NCI-H128 (cell line): ENCODE data around the gene PNMA1.

ENCODE experiments used
- DNase-seq: peaks from one replicate; lab custom pipeline; 2025; ENCODE audit not compliant: unreplicated experiment; lab: John Stamatoyannopoulos, UW

Gene PNMA1

DNA sequence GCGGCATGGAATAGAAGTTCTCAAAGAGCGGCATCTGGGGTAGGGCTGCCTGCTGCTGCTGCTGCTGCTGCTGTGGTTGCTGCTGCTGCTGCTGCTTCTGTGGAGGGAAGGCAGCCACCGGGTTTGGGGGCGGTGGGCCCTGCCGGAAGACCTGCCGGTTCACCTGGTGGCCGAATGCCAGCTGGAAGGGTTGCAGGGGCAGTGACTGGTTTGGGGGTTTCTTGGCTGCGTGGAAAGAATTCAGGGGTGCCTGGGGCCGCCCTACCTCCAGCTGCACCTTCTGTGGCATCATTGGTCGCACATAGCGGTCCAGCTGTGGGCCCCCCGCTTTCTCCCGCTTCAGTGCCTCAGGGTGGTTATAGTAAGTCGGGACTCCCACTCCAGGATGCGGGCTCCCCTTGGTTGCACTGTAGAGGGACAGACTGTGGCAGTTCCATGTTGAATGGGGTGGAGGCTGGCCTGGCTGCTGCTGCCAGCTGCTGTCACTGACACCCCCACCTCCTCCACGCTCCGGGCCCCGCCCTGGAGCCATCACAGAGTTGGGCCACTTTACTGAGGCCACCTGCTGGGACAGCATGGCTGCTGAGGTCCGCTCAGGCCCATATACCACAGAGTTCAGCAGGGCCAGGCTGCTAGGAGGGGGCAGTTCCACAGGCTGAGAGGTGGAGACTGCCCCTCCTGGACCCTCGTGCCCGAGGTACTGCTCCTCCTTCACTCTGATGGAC lies 25.2 kb upstream of the PNMA1 start:
- no peak for DNase-seq

DNA sequence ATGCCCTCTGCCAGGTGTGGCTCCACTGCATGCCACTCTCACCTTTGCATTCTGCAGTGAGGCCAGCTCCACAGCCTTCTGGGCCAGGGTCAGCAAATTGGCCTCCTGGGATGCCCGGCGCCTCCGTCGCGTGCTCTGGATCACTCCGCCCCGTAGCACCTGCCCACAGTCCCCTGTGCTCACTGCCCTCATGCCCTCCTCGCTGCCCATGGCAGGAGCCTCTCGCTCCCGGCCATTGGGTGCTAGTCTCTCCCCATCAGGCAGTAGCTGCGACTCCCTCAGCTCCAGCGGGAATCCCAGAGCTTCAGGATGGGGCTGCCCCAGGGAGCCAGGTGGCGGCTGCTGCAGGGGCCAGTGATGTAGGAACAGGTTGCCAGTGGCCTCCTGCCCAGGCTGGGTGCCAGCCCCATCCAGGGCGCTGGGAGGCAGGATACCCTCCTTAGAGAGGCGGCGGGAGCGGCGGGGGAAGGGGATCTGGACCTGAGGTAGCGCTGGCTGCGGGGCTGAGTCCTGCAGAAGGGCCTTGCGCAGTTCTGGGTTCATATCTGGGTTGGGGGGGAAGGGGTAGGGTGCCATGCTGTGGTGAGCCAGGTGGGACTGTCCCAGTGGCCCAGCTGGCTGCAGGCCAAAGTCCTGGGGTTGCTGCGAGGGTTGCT lies 24.5 kb upstream of the PNMA1 start:
- no peak for DNase-seq

DNA sequence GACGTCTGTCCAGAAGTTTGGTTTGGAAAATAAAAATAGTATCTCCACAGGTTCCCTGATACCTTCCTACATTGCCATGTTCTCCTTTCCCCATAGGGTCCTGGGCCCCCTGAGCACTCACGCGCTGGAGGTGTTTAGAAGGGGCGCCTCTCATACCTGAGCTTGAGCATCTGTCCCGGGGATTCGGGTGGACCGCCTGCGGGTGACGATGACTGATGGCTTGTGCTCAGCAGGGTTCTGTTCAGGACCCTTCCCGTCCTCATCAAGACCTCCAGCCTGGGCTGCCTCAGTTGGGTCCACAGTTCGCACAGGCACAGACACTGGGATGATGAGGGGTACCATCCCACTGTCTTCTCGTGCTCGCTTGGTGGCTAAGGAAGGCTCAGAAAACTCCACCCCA lies 22.7 kb upstream of the PNMA1 start:
- DNase-seq: no peak

GRCh38 chr14:73732006-73732405 lies 17.8 kb upstream of the PNMA1 start:
- DNase-seq: no peak

DNA sequence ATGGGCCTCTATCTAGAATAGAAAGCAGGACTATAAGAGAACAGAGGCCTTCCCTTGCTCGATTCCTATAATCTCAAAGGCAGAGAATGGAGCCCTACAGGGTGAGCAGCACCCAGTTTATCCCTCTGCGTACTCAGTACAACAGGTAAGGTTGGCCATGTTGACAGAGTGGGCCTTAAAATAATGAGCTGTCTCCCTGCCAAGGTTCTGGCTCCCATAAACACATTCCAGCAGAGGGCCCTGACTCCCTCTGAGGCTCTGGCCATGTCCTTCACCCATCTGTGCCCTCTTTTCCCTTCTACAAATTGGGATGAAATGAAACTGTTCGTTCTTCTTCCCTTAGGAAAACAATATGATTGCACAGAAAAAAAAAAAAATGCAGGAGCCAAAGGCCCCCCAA lies 16.9 kb upstream of the PNMA1 start:
- DNase-seq: no peak

GRCh38 chr14:73729556-73730265 lies 15.5 kb upstream of the PNMA1 start:
- DNase-seq: no peak

DNA sequence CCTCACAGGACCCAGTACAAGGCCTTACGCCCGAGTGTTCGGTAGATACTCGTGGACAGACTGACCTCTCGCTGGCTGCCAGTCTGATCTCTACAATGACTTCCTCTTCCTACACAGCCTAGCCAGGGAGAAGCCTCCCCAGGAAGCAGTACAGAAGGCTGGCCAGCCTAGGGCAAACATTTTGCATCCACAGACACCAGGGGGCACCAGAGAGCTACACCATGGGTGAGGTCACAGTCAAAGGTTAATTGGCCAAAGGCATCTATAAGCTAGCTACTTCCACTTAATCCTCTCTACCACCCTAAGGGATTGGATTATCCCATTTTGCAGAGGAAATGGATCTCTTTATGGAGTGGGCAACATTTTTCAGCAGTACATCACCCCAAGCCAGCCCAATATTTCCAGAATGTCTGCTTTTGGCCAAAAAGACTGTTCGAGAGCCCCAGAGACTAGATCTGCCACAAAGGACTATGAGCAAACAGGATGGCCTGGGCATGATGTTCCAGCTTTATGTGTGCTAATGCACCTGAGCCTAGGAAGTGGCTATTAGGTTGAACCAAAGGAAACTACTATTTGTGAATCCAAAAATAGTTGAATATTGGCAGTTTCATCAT lies 14.6 kb upstream of the PNMA1 start:
- DNase-seq: peak; percentile 34

DNA sequence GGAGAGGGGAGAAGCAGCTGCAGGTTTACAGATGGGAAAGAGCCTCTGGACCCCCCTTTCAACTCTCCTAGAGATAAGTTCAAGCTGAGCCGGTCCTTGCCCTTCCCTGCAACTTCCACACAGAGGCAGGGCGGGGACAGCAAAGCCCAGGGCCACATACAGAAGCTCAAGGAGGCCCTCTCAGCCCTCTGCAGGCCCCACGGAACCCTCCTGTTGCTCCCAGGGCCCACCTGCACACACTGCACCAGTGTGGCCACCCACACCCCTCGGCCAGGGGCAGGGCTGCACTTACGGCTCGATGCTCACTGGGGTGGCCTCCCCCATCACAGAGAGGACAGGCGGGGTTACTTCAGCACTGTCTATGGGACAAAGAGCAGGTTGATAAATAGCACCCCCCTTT lies 13.0 kb upstream of the PNMA1 start:
- no peak for DNase-seq

DNA sequence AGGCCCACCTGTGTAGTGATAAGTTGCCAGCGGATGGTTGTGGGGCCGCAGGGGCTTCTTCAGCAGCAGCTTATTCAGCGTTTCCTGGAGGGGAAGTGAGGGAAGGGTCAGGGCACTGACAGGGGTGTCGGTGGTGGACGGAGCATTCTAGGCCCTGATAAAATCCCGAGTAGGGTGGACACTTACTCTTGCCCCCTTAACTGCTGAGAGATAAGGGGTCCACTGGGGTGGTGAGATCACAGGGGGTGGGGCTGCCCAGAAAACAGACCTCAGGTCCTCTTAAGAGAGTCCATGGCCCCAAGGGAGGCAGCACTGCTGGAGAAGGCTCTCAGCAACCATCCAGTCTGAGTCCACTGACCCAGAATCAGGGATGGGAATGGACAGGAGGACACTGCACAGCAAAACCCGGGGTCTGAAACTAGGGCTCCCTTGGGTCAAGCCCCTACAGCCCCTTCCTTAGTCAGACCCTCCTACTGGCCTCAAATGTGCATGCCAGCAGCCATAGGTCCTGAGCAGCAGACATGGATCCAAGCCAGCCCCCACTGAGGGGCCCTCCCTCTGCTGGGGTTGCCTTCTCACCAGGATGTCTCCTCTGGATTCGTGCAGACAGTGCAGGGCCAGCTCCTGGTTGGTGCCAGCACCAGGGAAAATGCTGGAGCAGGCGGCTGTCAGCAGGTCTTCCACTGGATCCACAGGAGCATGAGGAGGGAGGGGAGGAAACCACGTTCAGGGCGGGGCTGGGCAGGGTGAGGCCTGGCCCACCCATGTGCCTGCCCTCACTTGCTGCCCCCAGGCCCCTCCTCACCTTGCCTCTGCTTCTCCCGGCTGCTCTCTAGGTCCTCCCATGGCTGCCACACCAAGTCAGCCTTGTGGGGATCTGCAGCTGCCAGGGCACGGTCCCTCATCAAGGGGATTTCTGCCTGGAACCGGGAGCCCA lies 12.1 kb upstream of the PNMA1 start:
- no peak for DNase-seq

DNA sequence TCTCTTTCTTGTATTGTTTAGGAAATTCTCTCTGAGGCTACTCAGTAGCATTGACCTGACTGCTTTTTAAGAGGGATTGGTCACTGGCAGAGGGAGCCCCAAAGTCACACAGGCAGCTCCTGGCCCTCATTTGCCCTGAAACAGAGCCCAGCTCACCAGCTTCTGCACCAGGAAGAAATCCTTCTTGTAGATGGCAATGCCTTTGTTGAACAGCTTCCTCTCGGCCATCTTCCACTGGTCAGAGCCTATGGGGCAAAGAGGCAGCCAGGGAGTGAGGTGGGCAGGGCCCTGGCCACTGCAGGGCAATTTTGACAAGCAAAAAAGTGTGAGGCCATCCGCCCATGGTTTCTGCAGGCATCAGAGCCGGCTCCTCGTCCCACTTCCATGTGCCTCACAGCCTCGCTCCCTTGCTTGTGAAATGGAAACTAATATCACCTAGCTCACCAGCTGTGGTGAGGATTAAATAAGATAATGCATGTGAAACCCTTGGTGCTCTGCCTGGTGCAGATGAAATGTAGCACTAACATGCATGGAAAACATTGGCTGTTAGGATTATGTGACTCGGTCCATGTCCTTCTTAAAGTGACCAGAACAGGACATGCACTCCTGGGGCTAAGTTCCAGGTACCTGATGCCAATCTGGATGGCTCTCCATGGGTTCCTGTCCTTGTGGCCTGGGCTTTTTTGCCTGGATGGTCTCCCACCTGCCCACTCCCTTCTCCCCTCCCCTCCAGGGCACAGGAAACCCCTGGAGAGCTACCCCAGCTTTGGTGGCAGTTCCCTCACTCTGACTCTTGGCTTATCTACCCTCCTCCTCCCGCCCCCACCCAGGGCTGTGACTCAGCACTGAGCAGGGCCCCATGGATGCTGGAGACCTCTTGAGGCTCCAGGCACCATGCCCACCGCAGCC lies 11.2 kb upstream of the PNMA1 start:
- no peak for DNase-seq

DNA sequence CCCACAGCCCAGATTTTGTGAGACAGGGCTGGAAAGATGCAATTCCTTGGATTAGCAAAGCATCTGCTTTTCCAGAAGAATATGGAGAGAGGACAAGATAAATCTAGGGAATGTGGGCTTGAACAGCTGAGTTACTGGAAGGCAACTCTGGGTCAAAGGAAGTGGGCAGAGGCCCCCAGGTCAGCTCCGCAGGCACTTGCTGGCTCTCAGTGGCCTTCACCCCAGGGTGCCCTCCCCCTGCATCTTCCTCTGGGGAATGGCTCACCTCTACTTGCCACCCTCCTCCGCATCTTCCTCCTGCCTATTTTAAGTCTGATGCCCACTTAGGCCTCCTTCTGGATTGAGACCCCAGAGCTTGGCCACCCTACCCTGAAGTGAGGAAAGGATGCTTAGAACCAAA lies 10.5 kb upstream of the PNMA1 start:
- DNase-seq: no peak

DNA sequence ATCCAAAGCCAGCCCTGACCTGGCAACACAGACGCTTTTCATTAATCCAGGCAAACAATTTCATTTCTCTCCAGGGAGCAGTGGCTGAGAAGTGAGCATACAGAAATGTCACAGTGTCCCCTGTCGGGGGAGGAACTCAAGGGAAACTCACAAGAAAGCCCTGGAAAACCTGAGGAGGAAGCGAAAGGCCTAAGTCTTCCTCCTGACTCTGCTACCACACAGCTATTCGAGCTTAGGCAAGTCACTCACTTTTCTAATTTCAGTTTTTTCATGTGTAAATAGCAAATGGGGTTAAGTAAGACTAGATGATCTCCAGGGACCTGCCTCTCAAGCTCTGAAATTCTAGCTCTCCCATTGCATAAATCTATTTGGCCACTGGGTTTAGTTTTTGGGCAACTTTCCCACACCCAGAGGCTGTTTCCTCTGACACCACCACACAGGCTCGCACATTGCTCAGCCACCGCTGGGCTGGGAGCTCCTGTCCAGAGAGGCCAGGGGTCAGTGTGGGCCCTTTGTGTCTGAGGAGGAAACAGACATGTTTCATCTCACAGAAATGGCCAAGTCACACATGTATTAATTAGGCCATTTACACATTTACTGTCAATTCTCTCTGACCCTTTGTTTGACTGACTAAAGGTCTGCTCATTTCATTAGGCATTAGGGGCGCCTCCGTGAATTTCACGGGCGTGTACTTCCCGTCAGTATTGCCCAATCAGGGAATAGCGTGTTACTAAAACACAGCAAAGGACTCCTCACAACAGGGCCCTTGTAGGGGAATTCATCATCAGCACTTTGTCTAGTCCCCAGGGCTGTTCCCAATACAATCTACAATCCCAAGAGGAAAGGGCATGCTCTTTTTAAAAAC lies 9.8 kb upstream of the PNMA1 start:
- no peak for DNase-seq

DNA sequence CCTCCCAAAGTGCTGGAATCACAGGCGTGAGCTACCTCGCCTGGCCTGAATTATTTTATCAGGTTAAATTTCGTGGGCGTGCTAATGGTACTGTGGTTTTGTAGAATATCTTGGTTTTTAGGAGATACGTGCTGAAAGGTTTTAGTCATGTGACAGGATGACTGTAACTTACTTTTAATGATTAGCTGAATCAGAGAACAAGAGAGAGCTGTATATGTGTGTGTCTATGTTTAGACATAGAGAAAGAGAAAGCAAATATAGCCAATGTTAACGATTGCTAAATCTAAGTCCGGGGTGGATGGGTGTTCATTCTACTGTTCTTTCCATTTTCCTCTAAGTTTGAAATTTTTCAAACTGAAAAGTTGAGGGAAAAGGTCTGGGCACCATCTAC lies 9.2 kb upstream of the PNMA1 start:
- no peak for DNase-seq

GRCh38 chr14:73722581-73722980 lies 8.4 kb upstream of the PNMA1 start:
- no peak for DNase-seq

DNA sequence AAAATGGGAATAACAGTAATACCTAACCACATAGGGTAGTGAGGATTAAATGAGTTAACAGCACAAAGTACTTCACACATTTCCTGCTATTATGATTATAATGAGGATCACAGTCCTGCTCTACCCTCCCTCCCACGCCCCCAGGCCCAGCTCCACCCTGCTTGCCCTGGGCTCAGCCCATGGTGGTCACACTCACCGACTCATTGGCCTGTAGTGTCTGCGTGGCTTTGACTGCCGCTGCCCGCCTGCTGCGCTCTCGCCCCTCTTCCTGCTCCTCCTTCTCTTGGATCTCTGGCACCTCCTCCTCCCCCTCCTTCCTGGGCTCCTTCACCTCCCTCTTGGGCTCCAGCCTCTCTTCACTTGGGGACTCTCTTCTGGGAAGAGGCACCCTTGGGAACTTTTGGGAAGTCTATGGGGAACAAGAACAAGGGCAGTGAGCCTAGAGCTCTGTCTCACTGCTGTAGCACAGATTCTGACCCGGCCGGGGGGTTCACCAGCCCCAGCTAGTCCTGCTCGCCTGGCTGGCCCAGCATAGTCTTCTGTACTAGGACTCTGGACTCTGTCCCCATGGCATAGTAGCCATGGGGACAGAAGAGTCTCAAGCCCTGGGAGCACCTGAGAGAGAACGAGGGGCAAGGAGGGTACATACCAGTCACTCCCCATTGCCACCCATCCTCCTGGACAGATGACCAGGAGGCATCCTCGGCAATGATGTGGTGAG lies 7.1 kb upstream of the PNMA1 start:
- DNase-seq: no peak

DNA sequence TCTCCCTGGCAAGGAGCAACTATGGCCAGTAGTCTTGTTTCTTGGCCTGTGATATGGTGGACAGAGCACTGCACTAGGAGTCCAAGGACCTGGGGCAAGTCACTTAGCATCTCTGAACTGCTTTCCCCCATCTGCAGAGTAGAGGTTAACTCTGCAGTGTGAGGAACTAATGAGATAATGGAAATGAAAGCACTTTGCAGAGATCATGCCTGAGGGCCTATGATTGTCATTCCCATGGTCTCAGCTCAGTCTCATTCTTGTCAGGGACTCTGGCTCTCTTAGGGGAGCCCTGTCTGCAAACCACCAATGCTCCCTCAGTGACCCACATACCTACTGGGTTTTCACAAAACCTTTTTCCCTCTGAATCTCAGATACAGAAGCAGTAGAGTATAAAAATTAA lies 6.5 kb upstream of the PNMA1 start:
- no peak for DNase-seq

DNA sequence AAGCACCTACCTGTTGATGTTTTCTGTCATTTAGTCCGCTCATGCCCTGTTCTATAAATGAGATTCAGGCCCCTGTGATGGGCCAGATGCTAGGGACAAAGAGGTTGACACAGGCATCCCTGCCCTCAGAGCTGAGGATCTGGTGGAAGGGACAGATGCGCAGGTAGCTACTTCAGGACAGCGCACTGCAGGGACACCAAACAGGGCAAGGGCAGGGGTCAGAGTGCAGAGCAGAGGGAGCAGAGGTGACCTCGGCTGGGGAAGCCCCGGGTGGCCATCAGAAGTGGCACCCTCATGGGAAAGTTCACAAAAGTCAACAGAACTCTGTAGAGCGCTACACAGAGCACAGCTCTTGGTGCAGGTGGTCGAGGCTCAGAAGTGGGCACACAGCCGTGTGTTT lies 5.6 kb upstream of the PNMA1 start:
- no peak for DNase-seq

GRCh38 chr14:73719361-73719760 lies 5.2 kb upstream of the PNMA1 start:
- no peak for DNase-seq
